ENCODE measurements around the gene CCPG1. TPM values are rescaled to one million over a fixed set of nuclear protein-coding genes. Genes with fewer than 3 reads are reported as not detected.
"Not testable (repeated sequence)": the region's sequence is repeated elsewhere in the genome, so short reads cannot be mapped to it uniquely, and the experiment has no call there.

Gene CCPG1
- total RNA-seq, 4 donors from 2014 or later: 100 to 130 (median 111) TPM

- no peak overlapping the region for H3K4me3 ChIP-seq (replicated peaks in 1 of 3)
- no peak overlapping the region for H3K27ac ChIP-seq
- WGBS, 2 donors: 45 to 46% methylated on average over 6 of the region's 6 CpGs
- intact Hi-C loops (cut with DNase I): loop anchor here (10.0 kb wide), 1 partner anchor 220 kb away; no protein-coding TSS in a partner anchor
- TF ChIP-seq CTCF (IDR thresholded peaks at IDR 0.05): peak in 4 of 6 experiments; percentile 31 to 52 (median 48)
- TF ChIP-seq POLR2A (IDR thresholded peaks at IDR 0.05): no peak
- H3K27me3 ChIP-seq: no peaks in the 10 kb centered on the region
- DNase-seq: no peak
- H3K4me1 ChIP-seq: no peaks in the 10 kb centered on the region
- H3K36me3 ChIP-seq: peaks cover 0 to 4% of the 10 kb centered on the region in 2 donors
- no peaks in the 10 kb centered on the region for H3K9me3 ChIP-seq
Observed at GRCh38 chr15:55434989-55435825, 27.0 kb upstream of the CCPG1 start.

GRCh38 chr15:55422089-55422488 lies 13.9 kb upstream of the CCPG1 start:
- H3K27ac ChIP-seq: no peak overlapping the region
- intact Hi-C loops (cut with DNase I): no loop called here
- 0% methylated on average over 1 of the region's 1 CpG for WGBS, 2 donors

GRCh38 chr15:55420171-55420866 lies 12.2 kb upstream of the CCPG1 start:
- Histone ChIP-seq H3K4me1 (no peaks in the 10 kb centered on the region), H3K27me3 (no peaks in the 10 kb centered on the region), H3K9me3 (no peaks in the 10 kb centered on the region), H3K27ac (no peak overlapping the region), H3K36me3 (no peaks in the 10 kb centered on the region), H3K4me3 (replicated peaks in 1 of 3) (no peak overlapping the region)
- intact Hi-C loops (cut with DNase I): no loop called here
- DNase-seq: no peak
- TF ChIP-seq POLR2A (IDR thresholded peaks at IDR 0.05): no peak
- TF ChIP-seq CTCF (IDR thresholded peaks at IDR 0.05): no peak

More at GRCh38 chr15:55422089-55422488, 13.9 kb upstream of the CCPG1 start:
- no peak for DNase-seq
- H3K4me3 ChIP-seq (replicated peaks in 1 of 3): no peak overlapping the region
- H3K4me1 ChIP-seq: no peaks in the 10 kb centered on the region
- no peaks in the 10 kb centered on the region for H3K9me3 ChIP-seq
- TF ChIP-seq CTCF (IDR thresholded peaks at IDR 0.05): no peak
- TF ChIP-seq POLR2A (IDR thresholded peaks at IDR 0.05): no peak
- no peaks in the 10 kb centered on the region for H3K36me3 ChIP-seq
- no peaks in the 10 kb centered on the region for H3K27me3 ChIP-seq

GRCh38 chr15:55417678-55418077 lies 9.5 kb upstream of the CCPG1 start:
- intact Hi-C loops (cut with DNase I); H3K27me3 ChIP-seq; H3K36me3 ChIP-seq; H3K4me1 ChIP-seq; H3K4me3 ChIP-seq (replicated peaks in 1 of 3); H3K27ac ChIP-seq; DNase-seq; H3K9me3 ChIP-seq: not testable (repeated sequence)
- 85 to 86% methylated on average over 8 of the region's 8 CpGs for WGBS, 2 donors

GRCh38 chr15:55408976-55409375 lies 817 bp upstream of the CCPG1 start:
- Histone ChIP-seq H3K4me3 (replicated peaks in 1 of 3) (peak overlapping the region in 2 of 3 donors; percentile 66 to 70), H3K4me1 (peaks cover 10 to 22% of the 10 kb centered on the region in 2 donors), H3K27ac (peak overlapping the region; percentile 53 to 99 (median 93))
- WGBS, 2 donors: 45 to 51% methylated on average over 14 of the region's 14 CpGs
- DNase-seq; H3K36me3 ChIP-seq; H3K27me3 ChIP-seq; H3K9me3 ChIP-seq; intact Hi-C loops (cut with DNase I): not testable (repeated sequence)

Data from thyroid gland (tissue), 4 donors.